ENCODE measurements around the gene IMP4. TPM values are rescaled to one million over a fixed set of nuclear protein-coding genes. Genes with fewer than 3 reads are reported as not detected.

Gene IMP4
- total and polyA plus RNA-seq, 10 of the 15 experiments (the other 5 are each of a cell fraction or from before 2014, with no cell fraction given), result 41.4 to 242 (median 166) TPM

- TF ChIP-seq RB1 (IDR thresholded peaks at IDR 0.05; ENCODE audit: borderline replicate concordance) (no peak), NRF1 (conservative IDR thresholded peaks at IDR 0.05; ENCODE audit: low read depth, low read length) (no peak), BRCA1 (IDR thresholded peaks at IDR 0.05; ENCODE audit: low read depth, low read length) (no peak), ZNF207 (IDR thresholded peaks at IDR 0.05; ENCODE audit: borderline replicate concordance) (no peak), GABPA (IDR thresholded peaks at IDR 0.05; ENCODE audit: low read depth) (no peak), SMAD5 (IDR thresholded peaks at IDR 0.05; ENCODE audit: low read depth) (no peak), SREBF2 (IDR thresholded peaks at IDR 0.05; ENCODE audit: low read length) (no peak), MAX (IDR thresholded peaks at IDR 0.05; ENCODE audit: low read depth, low read length) (no peak)
Measured at GRCh38 chr2:130369965-130370341, 27.3 kb downstream of the IMP4 start (continued).

DNA sequence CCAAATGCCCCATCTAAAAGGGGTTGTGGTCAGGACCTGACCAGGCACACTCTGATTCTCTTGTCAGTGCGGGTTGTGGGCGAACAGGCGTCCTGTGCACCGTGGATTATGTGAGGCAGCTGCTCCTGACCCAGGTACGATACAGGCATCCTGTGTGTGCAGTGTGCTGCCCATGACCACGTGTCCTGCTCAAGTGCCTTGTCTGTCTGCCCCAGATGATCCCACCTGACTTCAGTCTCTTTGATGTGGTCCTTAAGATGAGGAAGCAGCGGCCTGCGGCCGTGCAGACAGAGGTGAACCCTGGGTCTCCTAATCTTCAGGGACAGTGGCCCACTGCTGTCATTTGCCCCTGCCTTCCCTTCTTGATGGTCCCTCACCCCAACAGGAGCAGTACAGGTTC lies 27.8 kb downstream of the IMP4 start:
- intact Hi-C loops (cut with micrococcal nuclease; ENCODE audit: unreplicated experiment), result loop anchor here (2.0 to 10.0 kb wide), 2 partner anchors 16 to 54 kb away; no protein-coding TSS in a partner anchor
- Histone ChIP-seq H3K79me2 (ENCODE audit: control insufficient read depth, insufficient read depth, low read length) (peaks cover 38% of the 10 kb centered on the region), H3K9me3 (replicated peaks; ENCODE audit: control insufficient read depth, insufficient read depth, low read length) (no peaks in the 10 kb centered on the region; the same call in 2 of the 3 replicates), H4K20me1 (ENCODE audit: control insufficient read depth, insufficient read depth) (no peaks in the 10 kb centered on the region), H3K4me1 (ENCODE audit: control insufficient read depth, insufficient read depth, low read length) (peaks cover 16% of the 10 kb centered on the region), H3K36me3 (ENCODE audit: control insufficient read depth in 2 of 2, insufficient read depth in 2 of 2, low read length in 1 of 2) (peaks cover 0 to 2% of the 10 kb centered on the region in 2 experiments; a peak in 2 of 4 replicates), H3K27me3 (replicated peaks in 1 of 2; ENCODE audit: control insufficient read depth in 2 of 2, insufficient read depth in 2 of 2, low read length in 1 of 2) (no peaks in the 10 kb centered on the region), H2AFZ (ENCODE audit: control insufficient read depth, low read depth, low read length) (no peak overlapping the region), H3K4me2 (ENCODE audit: control insufficient read depth, insufficient read depth) (peak overlapping the region; percentile 93), H3K4me3 (no peak overlapping the region), H3K9ac (ENCODE audit: control insufficient read depth, insufficient read depth, low read length) (peak overlapping the region; percentile 92; the same call in 1 of the 2 replicates), H3K27ac (ENCODE audit: control insufficient read depth, insufficient read depth) (no peak overlapping the region)
- POLR2A ChIA-PET, result interaction anchor here (0.7 to 3.2 kb wide), 3 partner anchors 8 to 28 kb away, joined by 3 to 8 read pairs (median 3); partner anchors contain the start of gene IMP4
- WGBS (ENCODE audit: insufficient coverage, insufficient replicate concordance, low lambda C conversion rate, missing lambda C conversion rate), result 76% methylated on average over 9 of the region's 9 CpGs
- DNase-seq (ENCODE audit: low read depth, low spot score), result no peak
- in situ Hi-C loops (cut with MboI), result no loop called here
- RAD21 ChIA-PET (ENCODE audit: unreplicated experiment), result interaction anchor here (2.0 kb wide), 1 partner anchor 28 kb away, joined by 6 read pairs; the partner anchor contains the start of gene IMP4
- CTCF ChIA-PET, result interaction anchor here (1.4 to 2.1 kb wide), 2 partner anchors 14 to 28 kb away, joined by 7 to 8 read pairs; partner anchors contain the start of genes IMP4 and PTPN18
- FAIRE-seq, result peak; percentile 18
- no TSS peak for BruUV-seq (replicated peaks)
- SMC1A ChIA-PET (ENCODE audit: uncharacterized antibody, unreplicated experiment), result interaction anchor here (0.6 to 1.3 kb wide), 3 partner anchors 8 to 28 kb away, joined by 3 to 12 read pairs (median 5); partner anchors contain the start of gene IMP4
- peak; percentile 38 for ATAC-seq
- TF ChIP-seq CBFB (IDR thresholded peaks at IDR 0.05; ENCODE audit: low read depth) (0 out of 2 replicates have a peak, but pooled peaks have one; percentile 77), GATAD2B (conservative IDR thresholded peaks at IDR 0.05; ENCODE audit: low read depth) (0 out of 2 replicates have a peak, but pooled peaks have one; percentile 51), DPF2 (IDR thresholded peaks at IDR 0.05) (peak; percentile 20; the same call in 1 of the 2 replicates), MLLT1 (IDR thresholded peaks at IDR 0.05) (peak; percentile 10; the same call in 1 of the 2 replicates), IKZF2 (IDR thresholded peaks at IDR 0.05) (peak in 1 of 2 experiments; percentile 36; a peak in 2 of 4 replicates), PKNOX1 (IDR thresholded peaks at IDR 0.05) (no peak), RUNX3 (IDR thresholded peaks at IDR 0.05; ENCODE audit: low read length) (peak; percentile 91), BACH1 (IDR thresholded peaks at IDR 0.05; ENCODE audit: borderline replicate concordance) (peak; percentile 27; the same call in 1 of the 2 replicates), JUND (IDR thresholded peaks at IDR 0.05; ENCODE audit: low read depth, low read length) (no peak), ZSCAN29 (IDR thresholded peaks at IDR 0.05) (no peak), USF1 (IDR thresholded peaks at IDR 0.05; ENCODE audit: borderline replicate concordance, extremely low read length, insufficient read depth, low read depth, low read length) (peak; percentile 85)
- TF ChIP-seq, protein P1, sequence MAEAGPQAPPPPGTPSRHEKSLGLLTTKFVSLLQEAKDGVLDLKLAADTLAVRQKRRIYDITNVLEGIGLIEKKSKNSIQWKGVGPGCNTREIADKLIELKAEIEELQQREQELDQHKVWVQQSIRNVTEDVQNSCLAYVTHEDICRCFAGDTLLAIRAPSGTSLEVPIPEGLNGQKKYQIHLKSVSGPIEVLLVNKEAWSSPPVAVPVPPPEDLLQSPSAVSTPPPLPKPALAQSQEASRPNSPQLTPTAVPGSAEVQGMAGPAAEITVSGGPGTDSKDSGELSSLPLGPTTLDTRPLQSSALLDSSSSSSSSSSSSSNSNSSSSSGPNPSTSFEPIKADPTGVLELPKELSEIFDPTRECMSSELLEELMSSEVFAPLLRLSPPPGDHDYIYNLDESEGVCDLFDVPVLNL (IDR thresholded peaks at IDR 0.05; ENCODE audit: low read depth, low read length), result no peak

All from GM12878 (cell line).